ENCODE data around the gene S1PR3. TPM values are rescaled to one million over a fixed set of nuclear protein-coding genes. Genes with fewer than 3 reads are reported as not detected.
A peak's percentile ranks its signal among the peaks of the same experiment; 100 is the strongest.

S1PR3 gene
- total and polyA plus RNA-seq, 2 donors (not counting 3 experiments of a cell fraction or from before 2014, with no cell fraction given) = 12.5 to 25.8 TPM

- peaks cover 2 to 4% of the 10 kb centered on the region in 2 experiments for H3K36me3 ChIP-seq (ENCODE audit: control insufficient read depth in 2 of 2, extremely low read depth in 1 of 2, insufficient read depth in 2 of 2, low read length in 2 of 2)
- dilution Hi-C loops (cut with MboI; ENCODE audit: extremely low pct_ligation_motif_present, low sequenced_read_pairs) = no loop called here
- no peak overlapping the region for H3K27ac ChIP-seq (ENCODE audit: insufficient read depth, low read depth, low read length)
- no peaks in the 10 kb centered on the region for H4K20me1 ChIP-seq (replicated peaks; ENCODE audit: control insufficient read depth, extremely low read depth, insufficient read depth, low read length)
- FAIRE-seq (peak; percentile 98), DNase-seq (ENCODE audit: low read depth, low spot score) (peak; percentile 77)
- no peaks in the 10 kb centered on the region for H3K9me1 ChIP-seq (replicated peaks; ENCODE audit: control insufficient read depth, extremely low read depth, insufficient read depth, low read length)
- no peaks in the 10 kb centered on the region for H3K27me3 ChIP-seq (ENCODE audit: control insufficient read depth in 2 of 2, insufficient read depth in 2 of 2, low read length in 2 of 2)
- H3K4me3 ChIP-seq (replicated peaks in 1 of 3; ENCODE audit: insufficient read depth in 1 of 3, low read depth in 1 of 3, low read length in 3 of 3) = no peak overlapping the region
- H3K79me2 ChIP-seq (ENCODE audit: control insufficient read depth, insufficient read depth, low read length) = peaks cover 39% of the 10 kb centered on the region
- H3K9me3 ChIP-seq (replicated peaks; ENCODE audit: control insufficient read depth, insufficient read depth, low read length) = no peaks in the 10 kb centered on the region
- ChIA-PET CTCF (interaction anchor here (0.6 to 3.6 kb wide), 40 partner anchors 8 to 1049 kb away, joined by 3 to 75 read pairs (median 4); partner anchors contain the start of gene S1PR3), POLR2A (no interaction called here)
- H3K4me1 ChIP-seq (ENCODE audit: control insufficient read depth, extremely low read depth, insufficient read depth, low read length) = no peaks in the 10 kb centered on the region
- no peak overlapping the region for H2AFZ ChIP-seq (ENCODE audit: low read depth, low read length)
- no peak overlapping the region for H3K4me2 ChIP-seq (ENCODE audit: insufficient read depth, low read length)
- TF ChIP-seq MAX (IDR thresholded peaks at IDR 0.05; ENCODE audit: insufficient read depth, insufficient read length) = peak; percentile 24
- TF ChIP-seq EZH2 (IDR thresholded peaks at IDR 0.05; ENCODE audit: borderline replicate concordance, low read depth, low read length, severe bottlenecking) = no peak
- no peak for TF ChIP-seq JUN (IDR thresholded peaks at IDR 0.05; ENCODE audit: borderline replicate concordance, insufficient read depth, insufficient read length, low read depth)
- peak; percentile 59 to 71 for TF ChIP-seq CTCF (IDR thresholded peaks at IDR 0.05; ENCODE audit: extremely low read depth in 1 of 2, insufficient read depth in 1 of 2, low read depth in 1 of 2, low read length in 2 of 2)
- TF ChIP-seq POLR2AphosphoS5 (IDR thresholded peaks at IDR 0.05; ENCODE audit: insufficient read depth, low read depth, low read length) = no peak
- intact Hi-C loops (cut with micrococcal nuclease) = loop anchor here (1.0 to 2.0 kb wide), 8 partner anchors 219 to 1051 kb away; no protein-coding TSS in a partner anchor
- no peak overlapping the region for H3K9ac ChIP-seq (replicated peaks; ENCODE audit: extremely low read depth, insufficient read depth, low read length)
- no TSS peak for BruUV-seq (replicated peaks)
These were observed 10.0 kb downstream of the S1PR3 start for GRCh38 chr9:89000973-89001916.

Measured in endothelial cell of umbilical vein (primary cell).